Glomerular endothelial cell (primary cell): ENCODE measurements around the gene VSTM5. TPM values are rescaled to one million over a fixed set of nuclear protein-coding genes. Genes with fewer than 3 reads are reported as not detected.
"Not testable (repeated sequence)": the region's sequence is repeated elsewhere in the genome, so short reads cannot be mapped to it uniquely, and the experiment has no call there.

Source experiments
- DNase-seq: peaks from one replicate; pipeline ENCODE4 v3.0.0-alpha.2; 2011; ENCODE audit warnings: low read depth, low spot score; ENCODE audit errors: extremely low read depth
- total RNA-seq: library from RNA; depleted of rRNA; stranded (reverse); fragments of >200 nt; gene quantifications from 2 replicates; pipeline ENCODE4 v1.2.3, GENCODE V29; 2015

The VSTM5 gene, protein sequence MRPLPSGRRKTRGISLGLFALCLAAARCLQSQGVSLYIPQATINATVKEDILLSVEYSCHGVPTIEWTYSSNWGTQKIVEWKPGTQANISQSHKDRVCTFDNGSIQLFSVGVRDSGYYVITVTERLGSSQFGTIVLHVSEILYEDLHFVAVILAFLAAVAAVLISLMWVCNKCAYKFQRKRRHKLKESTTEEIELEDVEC
- total RNA-seq = 0.15 TPM in 1 of 2 replicates, not detected in the other

DNA sequence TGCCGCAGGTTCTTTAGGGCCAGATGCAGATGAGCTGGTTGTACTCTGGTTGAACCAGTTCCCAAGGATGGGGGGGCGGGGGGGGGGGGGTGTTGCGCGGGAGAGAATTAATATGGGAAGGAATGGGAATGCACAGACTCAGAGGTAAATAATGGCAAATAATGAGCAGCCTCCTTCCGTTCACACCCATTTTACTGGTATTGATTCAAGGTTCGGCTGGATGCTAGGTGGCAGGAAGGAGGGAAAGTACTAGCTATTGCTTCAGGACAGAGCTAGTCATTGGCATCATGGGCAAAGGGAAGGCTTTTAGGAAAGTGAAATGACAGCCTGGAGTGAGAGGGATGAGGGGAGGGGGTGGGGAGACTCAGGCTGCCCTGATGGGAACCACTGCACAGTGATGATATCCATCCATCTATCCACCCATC is at the start of gene VSTM5:
VSTM5 (minus strand) TSS at position 25 of the 425 bp plus-strand sequence. CDS start 116 bp downstream, outside the sequence.
- no peak for DNase-seq

DNA sequence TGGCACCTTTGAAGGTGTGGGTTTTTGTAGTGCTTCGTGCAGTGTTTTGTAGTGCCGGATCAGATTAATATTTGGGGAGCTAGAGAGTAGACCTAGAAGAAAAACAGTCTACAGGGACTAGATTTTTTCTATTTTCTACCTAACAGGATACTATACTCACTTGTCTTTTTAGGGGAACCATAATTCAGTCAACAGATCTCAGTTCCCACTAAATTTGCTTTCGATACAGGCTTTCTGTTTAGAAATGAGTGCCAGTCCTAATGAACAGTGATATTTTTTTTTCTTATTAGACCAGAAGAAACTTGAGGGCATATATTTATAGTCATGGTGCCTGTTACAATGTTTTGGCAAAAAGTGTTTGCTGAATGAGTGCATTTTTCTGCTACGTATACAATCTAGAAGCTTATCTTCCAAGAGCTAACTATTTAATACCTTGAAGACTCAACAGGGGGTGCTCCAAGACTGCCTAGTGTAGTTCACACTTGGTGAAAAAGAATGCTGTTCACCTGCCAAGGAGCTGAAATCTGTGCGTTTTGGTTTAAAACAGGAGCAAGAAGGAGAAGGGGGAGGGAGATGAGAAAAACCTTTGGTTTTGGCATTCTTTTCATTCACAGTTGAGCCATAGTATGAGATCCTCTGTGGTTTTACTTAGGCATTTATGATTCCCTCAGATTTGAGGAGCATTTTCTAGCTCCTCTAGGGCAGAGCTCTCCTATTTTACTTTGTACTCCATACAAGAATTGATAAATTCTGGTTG is 44.9 kb upstream of the VSTM5 start:
- DNase-seq = peak; percentile 25

- no peak for DNase-seq
These were observed 40.1 kb upstream of the VSTM5 start for GRCh38 chr11:93890391-93891051.

- DNase-seq = no peak
These were observed 36.7 kb upstream of the VSTM5 start for GRCh38 chr11:93887111-93887510.

DNA sequence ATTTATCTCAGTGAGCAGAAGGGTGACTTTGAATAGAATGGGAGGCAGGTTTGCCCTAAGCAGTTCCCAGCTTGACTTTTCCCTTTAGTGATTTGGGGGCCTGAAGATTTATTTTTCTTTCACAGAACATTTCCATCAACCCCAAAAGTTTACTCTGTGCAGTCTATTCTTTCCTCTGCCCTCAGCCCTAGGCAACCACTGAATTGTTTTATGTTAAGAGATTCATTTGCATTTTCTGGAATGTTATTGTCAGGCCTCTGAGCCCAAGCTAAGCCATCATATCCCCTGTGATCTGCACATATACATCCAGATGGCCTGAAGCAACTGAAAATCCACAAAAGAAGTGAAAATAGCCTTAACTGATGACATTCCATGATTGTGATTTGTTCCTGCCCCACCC is 28.7 kb upstream of the VSTM5 start:
- not testable (repeated sequence) for DNase-seq

- no peak for DNase-seq
These were observed 25.2 kb upstream of the VSTM5 start for GRCh38 chr11:93875637-93876036.

DNA sequence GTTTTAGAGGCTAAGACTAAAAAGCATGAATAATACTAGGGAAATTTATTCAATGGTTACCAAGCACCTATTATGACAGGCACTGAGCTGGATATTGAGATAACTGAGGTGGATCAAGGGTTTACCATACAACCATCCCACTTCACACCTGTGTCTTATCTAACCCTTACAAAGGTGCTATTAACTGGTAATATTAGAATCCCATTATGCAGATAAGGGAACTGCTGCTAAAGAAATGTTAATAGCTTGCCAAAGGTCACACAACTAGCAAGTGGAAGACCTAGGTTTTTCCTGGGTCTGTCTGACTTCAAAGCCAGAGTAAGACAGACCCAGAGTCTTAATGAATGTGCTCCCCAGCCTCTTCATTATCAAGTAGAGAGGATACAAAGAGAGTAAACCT is 21.1 kb upstream of the VSTM5 start:
- no peak for DNase-seq

DNA sequence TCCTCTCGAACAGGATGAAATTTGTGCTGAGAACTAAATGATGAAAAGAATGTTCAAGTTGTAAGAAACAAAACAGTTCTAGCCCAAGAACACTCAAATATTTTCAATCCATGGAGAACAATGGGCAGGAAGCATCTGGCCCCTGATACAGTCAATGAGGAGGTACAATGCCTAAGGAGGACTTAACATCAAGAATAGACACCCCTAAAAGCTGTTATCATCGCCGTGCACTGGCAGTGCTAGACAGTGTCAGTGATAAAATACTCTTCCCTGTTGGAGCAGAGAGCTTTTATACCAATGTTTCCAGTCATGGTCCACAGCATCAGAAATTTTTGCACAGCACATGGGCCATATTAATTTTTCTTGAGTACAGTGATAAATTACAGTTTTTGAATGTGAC is 20.2 kb upstream of the VSTM5 start:
- no peak for DNase-seq

- DNase-seq = no peak
These were observed 19.4 kb upstream of the VSTM5 start for GRCh38 chr11:93869830-93870229.

DNA sequence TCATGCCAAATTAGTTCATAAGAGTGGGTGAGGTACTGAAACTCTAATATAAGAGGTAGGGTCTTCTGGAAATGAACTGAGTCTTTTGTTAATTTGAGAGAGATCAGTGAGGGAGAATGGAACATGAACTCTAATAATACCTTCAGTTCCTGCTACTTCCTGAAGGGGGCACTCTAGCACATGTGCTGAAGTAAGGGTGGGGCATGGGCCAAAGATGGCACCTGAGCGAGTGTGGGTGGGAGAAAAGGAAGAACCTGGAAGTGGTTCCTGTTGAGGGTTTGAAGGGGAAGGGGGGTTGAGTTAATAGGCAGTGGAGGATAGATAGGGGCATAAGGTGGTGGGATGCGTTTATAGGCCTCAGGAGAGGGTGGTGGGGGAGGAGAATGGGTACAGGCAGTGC is 18.0 kb upstream of the VSTM5 start:
- DNase-seq = not testable (repeated sequence)

GRCh38 chr11:93861808-93862207 is 11.4 kb upstream of the VSTM5 start:
- DNase-seq = no peak

- DNase-seq = no peak
These were observed 7.8 kb upstream of the VSTM5 start for GRCh38 chr11:93858121-93858775.

- DNase-seq = no peak
These were observed 7.1 kb upstream of the VSTM5 start for GRCh38 chr11:93857413-93858120.

DNA sequence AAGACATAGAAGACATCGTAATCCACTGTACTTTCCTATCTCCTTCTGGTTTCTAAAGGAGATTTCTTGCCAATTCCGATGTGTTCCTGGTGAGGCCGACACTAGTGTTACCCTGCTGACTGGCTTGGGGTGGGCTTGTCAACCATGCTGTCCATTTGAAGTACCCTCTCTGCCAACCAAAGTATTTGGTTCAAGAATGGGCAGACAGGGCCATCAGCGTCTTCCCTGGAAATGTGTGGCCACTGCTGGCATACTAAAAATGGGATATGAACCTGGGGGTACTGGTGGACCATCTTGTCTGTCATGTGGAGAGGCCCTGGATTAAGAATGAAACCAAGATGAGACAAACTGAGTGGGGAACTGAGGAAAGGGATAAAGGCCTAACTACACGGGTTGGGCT is 1.8 kb upstream of the VSTM5 start:
- DNase-seq = no peak

DNA sequence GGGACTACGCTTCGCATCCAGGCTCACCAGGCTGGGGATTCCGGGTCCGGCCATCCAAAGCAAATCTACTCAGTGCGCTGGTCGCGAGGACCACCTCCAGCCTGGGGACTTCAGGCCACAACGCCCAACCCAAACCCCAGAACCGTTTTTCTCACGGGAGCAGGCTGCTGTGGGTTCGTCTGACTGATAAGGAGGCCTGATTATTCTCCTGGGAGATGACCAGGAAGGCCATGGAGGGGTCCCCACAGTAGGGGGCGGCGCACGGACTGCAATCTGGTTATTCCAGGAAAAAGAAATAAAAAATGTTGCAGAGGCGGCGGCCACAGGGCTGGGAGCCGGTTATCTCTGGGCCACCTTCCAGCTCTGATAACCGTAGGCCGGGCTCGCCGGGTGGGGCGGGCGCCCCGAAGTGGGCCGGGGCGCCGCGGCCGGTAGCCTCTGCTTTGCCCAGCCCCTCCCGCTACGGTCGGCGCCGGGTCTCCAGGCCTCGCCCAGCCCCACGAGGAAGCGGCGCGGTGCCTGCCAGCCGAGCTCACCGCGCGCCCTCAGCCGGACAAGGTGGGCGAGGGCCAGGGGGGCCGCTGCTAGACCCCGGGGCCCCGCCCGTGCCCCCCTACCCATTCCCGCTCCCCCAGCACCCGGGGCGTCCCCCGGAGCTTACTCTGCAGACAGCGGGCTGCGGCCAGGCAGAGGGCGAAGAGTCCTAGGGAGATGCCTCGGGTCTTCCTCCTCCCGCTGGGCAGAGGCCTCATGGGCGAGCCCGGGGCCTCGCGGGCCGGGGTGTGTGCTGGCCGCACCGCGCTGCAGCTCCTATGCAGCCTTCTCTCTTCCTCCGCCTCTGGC is 446 bp downstream of the VSTM5 start:
- DNase-seq = no peak

- no peak for DNase-seq
These were observed 1.2 kb downstream of the VSTM5 start for GRCh38 chr11:93849201-93849600.

GRCh38 chr11:93846411-93846810 is 4.0 kb downstream of the VSTM5 start:
- DNase-seq = no peak

- no peak for DNase-seq
These were observed 5.0 kb downstream of the VSTM5 start for GRCh38 chr11:93845181-93846092.

- DNase-seq = no peak
These were observed 5.8 kb downstream of the VSTM5 start for GRCh38 chr11:93844568-93844967.
